ENCODE measurements around the gene POC1A.
"Not testable (repeated sequence)": the region's sequence is repeated elsewhere in the genome, so short reads cannot be mapped to it uniquely, and the experiment has no call there.

POC1A gene

DNA sequence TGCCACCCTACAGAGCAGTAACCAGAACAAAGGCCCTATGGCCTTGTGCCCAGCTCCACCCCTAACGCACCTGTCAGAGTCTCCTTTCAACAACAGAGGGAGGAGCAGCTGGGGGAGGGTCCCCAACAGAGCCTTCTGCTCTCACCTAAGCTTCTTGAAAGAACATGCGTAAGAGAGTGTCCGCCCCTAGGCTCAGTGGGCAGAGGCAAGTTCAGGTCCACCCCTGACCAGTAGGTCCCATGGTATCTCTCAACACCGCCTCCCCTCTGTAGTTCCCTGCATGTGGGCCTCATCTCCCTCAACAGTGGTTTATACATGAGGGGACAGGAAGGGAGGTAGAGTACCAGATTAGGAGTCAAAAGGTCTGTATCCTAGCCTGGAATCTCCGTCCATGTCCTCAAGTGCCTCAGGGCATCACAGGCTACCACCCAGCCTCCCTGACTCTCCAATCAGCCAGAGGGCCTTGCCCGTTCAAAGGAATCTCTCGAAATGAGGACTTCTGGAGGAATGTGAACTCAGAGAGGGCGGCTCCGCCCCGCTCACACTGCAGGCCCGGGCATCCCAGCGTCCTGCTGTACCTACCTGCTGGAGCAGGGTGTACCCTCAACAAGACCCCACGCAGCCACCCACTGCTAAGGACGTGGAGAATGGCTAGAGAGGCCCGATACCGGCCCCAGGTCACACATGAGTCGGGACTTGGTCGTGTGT is 680 bp downstream of the POC1A start:
- Histone ChIP-seq H3K36me3 (ENCODE audit: insufficient read depth) (no peaks in the 10 kb centered on the region), H3K4me1 (ENCODE audit: low read depth, poor library complexity, severe bottlenecking) (peaks cover 7% of the 10 kb centered on the region), H3K79me2 (ENCODE audit: insufficient read depth, low read depth) (no peaks in the 10 kb centered on the region), H3K4me3 (IDR thresholded peaks at IDR 0.05; ENCODE audit: insufficient read depth, low read depth, low read length) (peak overlapping the region; percentile 68), H3K27ac (peak overlapping the region; percentile 42), H3K27me3 (ENCODE audit: insufficient read depth, low read depth) (no peaks in the 10 kb centered on the region), H3K4me2 (peak overlapping the region; percentile 55), H2AFZ (ENCODE audit: low read depth) (peak overlapping the region; percentile 87), H4K20me1 (ENCODE audit: insufficient read depth) (no peaks in the 10 kb centered on the region), H3K9ac (peak overlapping the region; percentile 60)
- TF ChIP-seq, protein P1, sequence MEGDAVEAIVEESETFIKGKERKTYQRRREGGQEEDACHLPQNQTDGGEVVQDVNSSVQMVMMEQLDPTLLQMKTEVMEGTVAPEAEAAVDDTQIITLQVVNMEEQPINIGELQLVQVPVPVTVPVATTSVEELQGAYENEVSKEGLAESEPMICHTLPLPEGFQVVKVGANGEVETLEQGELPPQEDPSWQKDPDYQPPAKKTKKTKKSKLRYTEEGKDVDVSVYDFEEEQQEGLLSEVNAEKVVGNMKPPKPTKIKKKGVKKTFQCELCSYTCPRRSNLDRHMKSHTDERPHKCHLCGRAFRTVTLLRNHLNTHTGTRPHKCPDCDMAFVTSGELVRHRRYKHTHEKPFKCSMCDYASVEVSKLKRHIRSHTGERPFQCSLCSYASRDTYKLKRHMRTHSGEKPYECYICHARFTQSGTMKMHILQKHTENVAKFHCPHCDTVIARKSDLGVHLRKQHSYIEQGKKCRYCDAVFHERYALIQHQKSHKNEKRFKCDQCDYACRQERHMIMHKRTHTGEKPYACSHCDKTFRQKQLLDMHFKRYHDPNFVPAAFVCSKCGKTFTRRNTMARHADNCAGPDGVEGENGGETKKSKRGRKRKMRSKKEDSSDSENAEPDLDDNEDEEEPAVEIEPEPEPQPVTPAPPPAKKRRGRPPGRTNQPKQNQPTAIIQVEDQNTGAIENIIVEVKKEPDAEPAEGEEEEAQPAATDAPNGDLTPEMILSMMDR (conservative IDR thresholded peaks at IDR 0.05; ENCODE audit: low read depth, low read length), result no peak

DNA sequence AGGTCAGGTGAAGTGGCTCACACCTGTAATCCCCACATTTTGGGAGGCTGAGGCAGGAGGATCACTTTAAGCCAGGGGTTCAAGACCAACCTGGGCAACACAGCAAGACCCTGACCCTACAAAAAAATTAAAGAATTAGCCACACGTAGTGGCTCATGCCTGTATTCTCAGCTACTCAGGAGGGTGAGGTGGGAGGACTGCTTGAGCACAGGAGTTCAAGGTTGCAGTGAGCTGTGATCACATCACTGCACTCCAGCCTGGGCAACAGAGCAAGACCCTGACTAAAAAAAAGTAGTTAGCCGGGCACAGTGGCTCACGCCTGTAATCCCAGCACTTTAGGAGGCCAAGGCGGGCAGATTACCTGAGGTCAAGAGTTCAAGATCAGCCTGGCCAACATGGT is 2.2 kb downstream of the POC1A start:
- not testable (repeated sequence) for H4K20me1 ChIP-seq (ENCODE audit: insufficient read depth); H3K27me3 ChIP-seq (ENCODE audit: insufficient read depth, low read depth); H3K36me3 ChIP-seq (ENCODE audit: insufficient read depth); H3K9ac ChIP-seq; H3K79me2 ChIP-seq (ENCODE audit: insufficient read depth, low read depth); H3K4me1 ChIP-seq (ENCODE audit: low read depth, poor library complexity, severe bottlenecking); H3K4me2 ChIP-seq; H3K4me3 ChIP-seq (IDR thresholded peaks at IDR 0.05; ENCODE audit: insufficient read depth, low read depth, low read length); H3K27ac ChIP-seq; H2AFZ ChIP-seq (ENCODE audit: low read depth)

- peaks cover 7% of the 10 kb centered on the region for H3K4me1 ChIP-seq (ENCODE audit: low read depth, poor library complexity, severe bottlenecking)
- H2AFZ ChIP-seq (ENCODE audit: low read depth), result no peak overlapping the region
- no peaks in the 10 kb centered on the region for H3K79me2 ChIP-seq (ENCODE audit: insufficient read depth, low read depth)
- H3K27ac ChIP-seq, result no peak overlapping the region
- H3K4me2 ChIP-seq, result no peak overlapping the region
- H3K4me3 ChIP-seq (IDR thresholded peaks at IDR 0.05; ENCODE audit: insufficient read depth, low read depth, low read length), result no peak overlapping the region
- no peaks in the 10 kb centered on the region for H3K36me3 ChIP-seq (ENCODE audit: insufficient read depth)
- H3K9ac ChIP-seq, result no peak overlapping the region
- no peaks in the 10 kb centered on the region for H4K20me1 ChIP-seq (ENCODE audit: insufficient read depth)
- H3K27me3 ChIP-seq (ENCODE audit: insufficient read depth, low read depth), result no peaks in the 10 kb centered on the region
- TF ChIP-seq, protein P1 (conservative IDR thresholded peaks at IDR 0.05; ENCODE audit: low read depth, low read length), result no peak
Measured at GRCh38 chr3:52150860-52151259, 3.4 kb downstream of the POC1A start.

- Histone ChIP-seq H3K79me2 (ENCODE audit: insufficient read depth, low read depth) (no peaks in the 10 kb centered on the region), H3K4me3 (IDR thresholded peaks at IDR 0.05; ENCODE audit: insufficient read depth, low read depth, low read length) (no peak overlapping the region), H3K9ac (no peak overlapping the region), H4K20me1 (ENCODE audit: insufficient read depth) (no peaks in the 10 kb centered on the region), H3K36me3 (ENCODE audit: insufficient read depth) (no peaks in the 10 kb centered on the region), H3K27me3 (ENCODE audit: insufficient read depth, low read depth) (no peaks in the 10 kb centered on the region), H3K4me2 (no peak overlapping the region), H2AFZ (ENCODE audit: low read depth) (no peak overlapping the region), H3K4me1 (ENCODE audit: low read depth, poor library complexity, severe bottlenecking) (peaks cover 7% of the 10 kb centered on the region), H3K27ac (no peak overlapping the region)
- TF ChIP-seq, protein P1 (conservative IDR thresholded peaks at IDR 0.05; ENCODE audit: low read depth, low read length), result no peak
Measured at GRCh38 chr3:52150357-52150756, 3.9 kb downstream of the POC1A start.

- no peak overlapping the region for H3K4me2 ChIP-seq
- TF ChIP-seq, protein P1 (conservative IDR thresholded peaks at IDR 0.05; ENCODE audit: low read depth, low read length), result no peak
- no peaks in the 10 kb centered on the region for H3K36me3 ChIP-seq (ENCODE audit: insufficient read depth)
- no peak overlapping the region for H3K4me3 ChIP-seq (IDR thresholded peaks at IDR 0.05; ENCODE audit: insufficient read depth, low read depth, low read length)
- H3K27me3 ChIP-seq (ENCODE audit: insufficient read depth, low read depth), result no peaks in the 10 kb centered on the region
- peaks cover 7% of the 10 kb centered on the region for H3K4me1 ChIP-seq (ENCODE audit: low read depth, poor library complexity, severe bottlenecking)
- H2AFZ ChIP-seq (ENCODE audit: low read depth), result no peak overlapping the region
- H3K79me2 ChIP-seq (ENCODE audit: insufficient read depth, low read depth), result no peaks in the 10 kb centered on the region
- H3K9ac ChIP-seq, result no peak overlapping the region
- no peak overlapping the region for H3K27ac ChIP-seq
- H4K20me1 ChIP-seq (ENCODE audit: insufficient read depth), result no peaks in the 10 kb centered on the region
Measured at GRCh38 chr3:52149726-52150125, 4.5 kb downstream of the POC1A start.

Measured in KMS-11 (cell line).